Measurements from ENCODE around the gene CASP2. TPM values are rescaled to one million over a fixed set of nuclear protein-coding genes. Genes with fewer than 3 reads are reported as not detected.

The CASP2 gene
- total RNA-seq, 4 donors from 2014 or later: 34.8 to 43.7 (median 38.3) TPM

GRCh38 chr7:143265017-143265693 is 23.0 kb upstream of the CASP2 start:
- H3K9me3 ChIP-seq: no peaks in the 10 kb centered on the region
- peak overlapping the region in 3 of 4 donors; percentile 61 to 87 (median 80) for H3K4me3 ChIP-seq
- TF ChIP-seq CTCF (IDR thresholded peaks at IDR 0.05) (no peak), POLR2A (IDR thresholded peaks at IDR 0.05) (no peak)
- no peaks in the 10 kb centered on the region for H3K27me3 ChIP-seq
- H3K27ac ChIP-seq: peak overlapping the region in 3 of 4 donors; percentile 83 to 89 (median 85)
- peaks cover 0 to 55% (median 6%) of the 10 kb centered on the region in 4 donors for H3K4me1 ChIP-seq
- no peak for DNase-seq
- peaks cover 0 to 33% (median 0%) of the 10 kb centered on the region in 3 donors for H3K36me3 ChIP-seq

GRCh38 chr7:143269251-143269650 is 18.9 kb upstream of the CASP2 start:
- no peaks in the 10 kb centered on the region for H3K9me3 ChIP-seq
- TF ChIP-seq CTCF (IDR thresholded peaks at IDR 0.05): no peak
- TF ChIP-seq POLR2A (IDR thresholded peaks at IDR 0.05): peak in 1 of 2 donors; percentile 9
- no peak overlapping the region for H3K4me3 ChIP-seq
- H3K36me3 ChIP-seq: peaks cover 0 to 33% (median 0%) of the 10 kb centered on the region in 3 donors
- no peaks in the 10 kb centered on the region for H3K27me3 ChIP-seq
- peak in 1 of 3 donors; percentile 67 for DNase-seq
- H3K27ac ChIP-seq: peak overlapping the region in 2 of 4 donors; percentile 51 to 76
- peaks cover 0 to 47% (median 2%) of the 10 kb centered on the region in 4 donors for H3K4me1 ChIP-seq

- TF ChIP-seq CTCF (IDR thresholded peaks at IDR 0.05) (no peak), POLR2A (IDR thresholded peaks at IDR 0.05) (no peak)
Observed at GRCh38 chr7:143271240-143271639, 16.9 kb upstream of the CASP2 start.

GRCh38 chr7:143272871-143273270 is 15.3 kb upstream of the CASP2 start:
- H3K4me1 ChIP-seq: peaks cover 0 to 12% (median 0%) of the 10 kb centered on the region in 4 donors
- peaks cover 0 to 20% (median 0%) of the 10 kb centered on the region in 3 donors for H3K36me3 ChIP-seq
- no peak overlapping the region for H3K4me3 ChIP-seq
- H3K27me3 ChIP-seq: no peaks in the 10 kb centered on the region
- TF ChIP-seq CTCF (IDR thresholded peaks at IDR 0.05) (no peak), POLR2A (IDR thresholded peaks at IDR 0.05) (no peak)
- H3K27ac ChIP-seq: no peak overlapping the region
- no peaks in the 10 kb centered on the region for H3K9me3 ChIP-seq
- DNase-seq: no peak

More at GRCh38 chr7:143271240-143271639, 16.9 kb upstream of the CASP2 start:
- Histone ChIP-seq H3K4me3 (no peak overlapping the region), H3K9me3 (no peaks in the 10 kb centered on the region), H3K4me1 (peaks cover 0 to 27% (median 0%) of the 10 kb centered on the region in 4 donors), H3K36me3 (peaks cover 0 to 33% (median 0%) of the 10 kb centered on the region in 3 donors), H3K27ac (no peak overlapping the region), H3K27me3 (no peaks in the 10 kb centered on the region)
- DNase-seq: no peak

- Histone ChIP-seq H3K4me1 (peaks cover 0 to 15% (median 7%) of the 10 kb centered on the region in 4 donors), H3K9me3 (no peaks in the 10 kb centered on the region), H3K27me3 (no peaks in the 10 kb centered on the region), H3K36me3 (no peaks in the 10 kb centered on the region), H3K27ac (peak overlapping the region; percentile 19 to 72 (median 29)), H3K4me3 (peak overlapping the region in 1 of 4 donors; percentile 7)
- TF ChIP-seq POLR2A (IDR thresholded peaks at IDR 0.05): no peak
- TF ChIP-seq CTCF (IDR thresholded peaks at IDR 0.05): no peak
- DNase-seq: no peak
Observed at GRCh38 chr7:143279186-143280098, 8.7 kb upstream of the CASP2 start.

All from Peyer's patch (tissue), 4 donors.